Panc1 (cell line): Measurements from ENCODE around the gene ZNF800. TPM values are rescaled to one million over a fixed set of nuclear protein-coding genes. Genes with fewer than 3 reads are reported as not detected.

Experiments used
- ATAC-seq: fragments of 200-7000 bp; cut with Tn5 transposase; 2 replicates; pipeline ENCODE4 v1.9.1; 2020; ENCODE audit warnings: mild to moderate bottlenecking, moderate library complexity
- BruUV-seq: library from RNA; stranded (reverse); fragments of 400-500 nt; replicated peaks from 2 replicates; lab custom pipeline; 2021; lab: Mats Ljungman, UMichigan
- CTCF ChIA-PET: fragments of 300-600 bp; sonication (Branson Sonifier 250); formaldehyde crosslinking; loops from one replicate; lab custom pipeline; 2022; ENCODE audit warnings: antibody characterized with exemption; lab: Charles Lee
- POLR2A ChIA-PET: fragments of 300-600 bp; sonication (Branson Sonifier 250); formaldehyde crosslinking; loops from one replicate; lab custom pipeline; 2022; ENCODE audit warnings: antibody characterized with exemption; lab: Charles Lee
- DNase-seq: peaks from one replicate; pipeline ENCODE4 v3.0.0-alpha.2; 2010; ENCODE audit warnings: low read depth, low spot score
- H3K27ac ChIP-seq: 2 replicates; pipeline ENCODE4 v1.5.1; 2011; ENCODE audit warnings: mild to moderate bottlenecking, low read length, inconsistent platforms
- H3K27me3 ChIP-seq: fragments of 200-500 bp; sonication (Bioruptor generic); 2 replicates; pipeline ENCODE4 v1.6.0; 2014; ENCODE audit warnings: low read length, inconsistent platforms; ENCODE audit not compliant: control insufficient read depth, insufficient read depth
- H3K36me3 ChIP-seq: fragments of 200-500 bp; sonication (Bioruptor generic); 2 replicates; pipeline ENCODE4 v1.5.1; 2014; ENCODE audit warnings: inconsistent platforms, mild to moderate bottlenecking, low read length, moderate library complexity; ENCODE audit not compliant: control insufficient read depth, insufficient read depth
- H3K4me1 ChIP-seq: 2 replicates; pipeline ENCODE4 v1.5.1; 2011; ENCODE audit warnings: inconsistent platforms, mild to moderate bottlenecking, low read length, moderate library complexity; ENCODE audit not compliant: control insufficient read depth, insufficient read depth
- H3K4me3 ChIP-seq, 2 experiments: 2 replicates each; pipeline ENCODE4 v1.5.1; 2011 to 2012; ENCODE audit warnings: low read depth in 2 of 2, low read length in 2 of 2, mild to moderate bottlenecking in 2 of 2, inconsistent platforms in 1 of 2, moderate library complexity in 1 of 2
- H3K9me3 ChIP-seq: fragments of 200-500 bp; sonication (Bioruptor generic); 2 replicates; pipeline ENCODE4 v1.5.1; 2014; ENCODE audit warnings: low read depth, mild to moderate bottlenecking, inconsistent platforms, low read length, moderate library complexity; ENCODE audit not compliant: control insufficient read depth, insufficient read depth
- CTCF ChIP-seq: fragments of 450-650 bp; IDR thresholded peaks from 2 replicates; pipeline ENCODE4 v1.5.1; 2017; ENCODE audit warnings: mild to moderate bottlenecking
- POLR2AphosphoS5 ChIP-seq: IDR thresholded peaks from 2 replicates; pipeline ENCODE4 v1.6.1; 2012; ENCODE audit warnings: mild to moderate bottlenecking, low read depth, low read length, moderate library complexity
- REST ChIP-seq, 2 experiments: IDR thresholded peaks; 2 replicates each; pipeline ENCODE4 v1.6.1; 2011 to 2012; ENCODE audit warnings: low read depth in 2 of 2, control low read depth in 1 of 2, low read length in 1 of 2, mild to moderate bottlenecking in 1 of 2, moderate library complexity in 1 of 2; ENCODE audit not compliant: insufficient read depth in 1 of 2
- SIN3A ChIP-seq: IDR thresholded peaks from 2 replicates; pipeline ENCODE4 v1.6.1; 2012; ENCODE audit warnings: low read depth, mild to moderate bottlenecking, low read length, moderate library complexity, borderline replicate concordance; ENCODE audit not compliant: insufficient read depth
- TCF7L2 ChIP-seq: IDR thresholded peaks from 2 replicates; pipeline ENCODE4 v1.6.1; 2011; ENCODE audit warnings: mild to moderate bottlenecking, low read depth, low read length, inconsistent platforms
- in situ Hi-C: cut with HindIII; loops from 2 replicates; pipeline ENCODE4 v1.10.0; 2016; ENCODE audit warnings: low sequenced_read_pairs, low pct_unique_long_range_greater_than_20kb
- intact Hi-C: fragments of 100-400 bp; cut with micrococcal nuclease; formaldehyde crosslinking; loops from one replicate; pipeline ENCODE4 v1.10.0; 2022; ENCODE audit not compliant: unreplicated experiment
- total RNA-seq: library from RNA; stranded (reverse); gene quantifications from one replicate; pipeline ENCODE4 v1.2.1, GENCODE V29; 2021; ENCODE audit not compliant: unreplicated experiment

ZNF800 gene
- total RNA-seq, 1 experiment from 2014 or later: 26.0 TPM

GRCh38 chr7:127387974-127388373, 4.5 kb downstream of the ZNF800 start:
- BruUV-seq: no TSS peak
- no peaks in the 10 kb centered on the region for H3K27me3 ChIP-seq
- H3K36me3 ChIP-seq: peaks cover 61% of the 10 kb centered on the region
- intact Hi-C loops: no loop called here
- H3K4me3 ChIP-seq: no peak overlapping the region
- DNase-seq (no peak), ATAC-seq (no peak)
- H3K4me1 ChIP-seq: peaks cover 13% of the 10 kb centered on the region
- H3K9me3 ChIP-seq: no peaks in the 10 kb centered on the region
- CTCF ChIA-PET: no interaction called here
- TF ChIP-seq CTCF (no peak), SIN3A (no peak), POLR2AphosphoS5 (no peak), REST (IDR thresholded peaks at IDR 0.05; ENCODE audit: insufficient read depth in 1 of 2, low read depth in 2 of 2, low read length in 1 of 2) (no peak), TCF7L2 (no peak)
- in situ Hi-C loops: no loop called here
- no peak overlapping the region for H3K27ac ChIP-seq
- POLR2A ChIA-PET: no interaction called here

GRCh38 chr7:127383123-127383835, 9.2 kb downstream of the ZNF800 start:
- Histone ChIP-seq H3K4me1 (no peaks in the 10 kb centered on the region), H3K36me3 (peaks cover 44% of the 10 kb centered on the region), H3K27me3 (no peaks in the 10 kb centered on the region), H3K9me3 (no peaks in the 10 kb centered on the region), H3K4me3 (no peak overlapping the region), H3K27ac (no peak overlapping the region)
- ATAC-seq: 0 out of 2 replicates have a peak, but pooled peaks have one; percentile 42
- POLR2A ChIA-PET: no interaction called here
- in situ Hi-C loops: no loop called here
- peak; percentile 42 for DNase-seq
- no peak for TF ChIP-seq TCF7L2
- BruUV-seq: no TSS peak
- intact Hi-C loops: no loop called here
- CTCF ChIA-PET: no interaction called here
